HL-60 (cell line): ENCODE measurements around the gene TAL2.

Source experiments
- GABPA ChIP-seq: IDR thresholded peaks from 2 replicates; pipeline ENCODE4 v1.6.1; 2012; ENCODE audit warnings: low read depth
- POLR2AphosphoS5 ChIP-seq: IDR thresholded peaks from 2 replicates; pipeline ENCODE4 v1.6.1; 2012; ENCODE audit warnings: low read depth
- SPI1 ChIP-seq: IDR thresholded peaks from 2 replicates; pipeline ENCODE4 v1.6.1; 2012; ENCODE audit warnings: low read depth, mild to moderate bottlenecking, borderline replicate concordance
- TF ChIP-seq, protein P1 (sequence below): IDR thresholded peaks from one replicate; pipeline ENCODE4 v1.5.1; 2011; ENCODE audit warnings: low read length, control low read depth, inconsistent platforms; ENCODE audit not compliant: insufficient read depth
- TF ChIP-seq, protein P2 (sequence below): IDR thresholded peaks from 2 replicates; pipeline ENCODE4 v1.6.1; 2012; ENCODE audit warnings: low read depth; ENCODE audit not compliant: insufficient replicate concordance

- TF ChIP-seq GABPA (no peak), POLR2AphosphoS5 (no peak), SPI1 (no peak)
- TF ChIP-seq, protein P1, sequence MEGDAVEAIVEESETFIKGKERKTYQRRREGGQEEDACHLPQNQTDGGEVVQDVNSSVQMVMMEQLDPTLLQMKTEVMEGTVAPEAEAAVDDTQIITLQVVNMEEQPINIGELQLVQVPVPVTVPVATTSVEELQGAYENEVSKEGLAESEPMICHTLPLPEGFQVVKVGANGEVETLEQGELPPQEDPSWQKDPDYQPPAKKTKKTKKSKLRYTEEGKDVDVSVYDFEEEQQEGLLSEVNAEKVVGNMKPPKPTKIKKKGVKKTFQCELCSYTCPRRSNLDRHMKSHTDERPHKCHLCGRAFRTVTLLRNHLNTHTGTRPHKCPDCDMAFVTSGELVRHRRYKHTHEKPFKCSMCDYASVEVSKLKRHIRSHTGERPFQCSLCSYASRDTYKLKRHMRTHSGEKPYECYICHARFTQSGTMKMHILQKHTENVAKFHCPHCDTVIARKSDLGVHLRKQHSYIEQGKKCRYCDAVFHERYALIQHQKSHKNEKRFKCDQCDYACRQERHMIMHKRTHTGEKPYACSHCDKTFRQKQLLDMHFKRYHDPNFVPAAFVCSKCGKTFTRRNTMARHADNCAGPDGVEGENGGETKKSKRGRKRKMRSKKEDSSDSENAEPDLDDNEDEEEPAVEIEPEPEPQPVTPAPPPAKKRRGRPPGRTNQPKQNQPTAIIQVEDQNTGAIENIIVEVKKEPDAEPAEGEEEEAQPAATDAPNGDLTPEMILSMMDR = no peak
- TF ChIP-seq, protein P2, sequence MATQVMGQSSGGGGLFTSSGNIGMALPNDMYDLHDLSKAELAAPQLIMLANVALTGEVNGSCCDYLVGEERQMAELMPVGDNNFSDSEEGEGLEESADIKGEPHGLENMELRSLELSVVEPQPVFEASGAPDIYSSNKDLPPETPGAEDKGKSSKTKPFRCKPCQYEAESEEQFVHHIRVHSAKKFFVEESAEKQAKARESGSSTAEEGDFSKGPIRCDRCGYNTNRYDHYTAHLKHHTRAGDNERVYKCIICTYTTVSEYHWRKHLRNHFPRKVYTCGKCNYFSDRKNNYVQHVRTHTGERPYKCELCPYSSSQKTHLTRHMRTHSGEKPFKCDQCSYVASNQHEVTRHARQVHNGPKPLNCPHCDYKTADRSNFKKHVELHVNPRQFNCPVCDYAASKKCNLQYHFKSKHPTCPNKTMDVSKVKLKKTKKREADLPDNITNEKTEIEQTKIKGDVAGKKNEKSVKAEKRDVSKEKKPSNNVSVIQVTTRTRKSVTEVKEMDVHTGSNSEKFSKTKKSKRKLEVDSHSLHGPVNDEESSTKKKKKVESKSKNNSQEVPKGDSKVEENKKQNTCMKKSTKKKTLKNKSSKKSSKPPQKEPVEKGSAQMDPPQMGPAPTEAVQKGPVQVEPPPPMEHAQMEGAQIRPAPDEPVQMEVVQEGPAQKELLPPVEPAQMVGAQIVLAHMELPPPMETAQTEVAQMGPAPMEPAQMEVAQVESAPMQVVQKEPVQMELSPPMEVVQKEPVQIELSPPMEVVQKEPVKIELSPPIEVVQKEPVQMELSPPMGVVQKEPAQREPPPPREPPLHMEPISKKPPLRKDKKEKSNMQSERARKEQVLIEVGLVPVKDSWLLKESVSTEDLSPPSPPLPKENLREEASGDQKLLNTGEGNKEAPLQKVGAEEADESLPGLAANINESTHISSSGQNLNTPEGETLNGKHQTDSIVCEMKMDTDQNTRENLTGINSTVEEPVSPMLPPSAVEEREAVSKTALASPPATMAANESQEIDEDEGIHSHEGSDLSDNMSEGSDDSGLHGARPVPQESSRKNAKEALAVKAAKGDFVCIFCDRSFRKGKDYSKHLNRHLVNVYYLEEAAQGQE = no peak
These were observed 1.7 kb downstream of the TAL2 start for GRCh38 chr9:105663914-105664313.
